ENCODE measurements around the gene PRPH. TPM values are rescaled to one million over a fixed set of nuclear protein-coding genes. Genes with fewer than 3 reads are reported as not detected.

Gene PRPH
- polyA plus RNA-seq, 2 of the 4 experiments (the other 2 are of a cell fraction) = 0.50 to 1.7 TPM

- H3K4me1 ChIP-seq = peaks cover 36% of the 10 kb centered on the region
- ChIA-PET POLR2A (interaction anchor here (0.5 to 4.7 kb wide), 22 partner anchors 9 to 476 kb away, joined by 3 to 38 read pairs (median 4); partner anchors contain the start of genes RHEBL1, TMBIM6, TROAP and TUBA1A), CTCF (interaction anchor here (1.3 to 15.0 kb wide), 5 partner anchors 26 to 288 kb away, joined by 4 to 164 read pairs (median 14); partner anchors contain the start of genes PRPH and TUBA1B)
- peak within 1 kb of the TSS; percentile 94 to 100 for H3K27ac ChIP-seq
- WGBS (ENCODE audit: missing lambda C conversion rate) = 2% methylated on average over 41 of the region's 61 CpGs
- peak within 1 kb of the TSS; percentile 94 for H3K4me2 ChIP-seq
- H3K9me3 ChIP-seq = no peaks in the 10 kb centered on the region
- DNase-seq (ENCODE audit: low read depth in 1 of 2, low spot score in 1 of 2) (peak; percentile 91 to 97), FAIRE-seq (no peak), ATAC-seq (peak; percentile 81 to 85)
- peak within 1 kb of the TSS; percentile 71 for H3K4me3 ChIP-seq
- TF ChIP-seq RFX5 (IDR thresholded peaks at IDR 0.05) (peak; percentile 32; the same call in 1 of the 2 replicates), TP53 (CRISPR knock-in tag; IDR thresholded peaks at IDR 0.05) (peak; percentile 21), PHF8 (IDR thresholded peaks at IDR 0.05; ENCODE audit: borderline replicate concordance, low read depth) (peak; percentile 100), CBX8 (IDR thresholded peaks at IDR 0.05) (0 out of 2 replicates have a peak, but pooled peaks have one; percentile 56), JUN (IDR thresholded peaks at IDR 0.05) (peak; percentile 97 to 100), BHLHE40 (IDR thresholded peaks at IDR 0.05; ENCODE audit: low read depth, low read length) (no peak), HOXB5 (CRISPR knock-in tag; IDR thresholded peaks at IDR 0.05) (no peak), MAX (IDR thresholded peaks at IDR 0.05) (peak; percentile 75), NPAS2 (CRISPR knock-in tag; IDR thresholded peaks at IDR 0.05; ENCODE audit: borderline replicate concordance) (0 out of 2 replicates have a peak, but pooled peaks have one; percentile 66), RAD21 (conservative IDR thresholded peaks at IDR 0.05 in 1 of 2, IDR thresholded peaks at IDR 0.05 in 1 of 2) (no peak), RCOR1 (IDR thresholded peaks at IDR 0.05; ENCODE audit: low read depth, low read length) (no peak), EHF (CRISPR knock-in tag; IDR thresholded peaks at IDR 0.05) (no peak), CHD2 (IDR thresholded peaks at IDR 0.05; ENCODE audit: low read length, partially characterized antibody) (no peak), TFCP2L1 (CRISPR knock-in tag; IDR thresholded peaks at IDR 0.05) (peak; percentile 77; the same call in 1 of the 2 replicates), PBX3 (IDR thresholded peaks at IDR 0.05) (peak; percentile 57), FOXS1 (CRISPR knock-in tag; IDR thresholded peaks at IDR 0.05) (0 out of 2 replicates have a peak, but pooled peaks have one; percentile 18), CTCF (IDR thresholded peaks at IDR 0.05) (no peak), ESRRA (IDR thresholded peaks at IDR 0.05; ENCODE audit: borderline replicate concordance, low read length) (no peak), POLR2AphosphoS2 (conservative IDR thresholded peaks at IDR 0.05; ENCODE audit: low read length) (no peak; the same call in 1 of the 2 replicates), REST (IDR thresholded peaks at IDR 0.05) (peak; percentile 53), ZNF302 (CRISPR knock-in tag; IDR thresholded peaks at IDR 0.05) (no peak), ZSCAN20 (CRISPR knock-in tag; IDR thresholded peaks at IDR 0.05) (no peak), ZC3H11A (IDR thresholded peaks at IDR 0.05) (no peak), HDAC2 (IDR thresholded peaks at IDR 0.05) (no peak), ZFP36 (IDR thresholded peaks at IDR 0.05; ENCODE audit: borderline replicate concordance, partially characterized antibody) (no peak), EHMT2 (IDR thresholded peaks at IDR 0.05; ENCODE audit: low read depth) (no peak), GATA3 (IDR thresholded peaks at IDR 0.05; ENCODE audit: borderline replicate concordance) (no peak), MAFK (IDR thresholded peaks at IDR 0.05; ENCODE audit: partially characterized antibody) (peak; percentile 36), BCL3 (IDR thresholded peaks at IDR 0.05) (peak; percentile 99), HES2 (IDR thresholded peaks at IDR 0.05) (no peak), HOXA7 (CRISPR knock-in tag; IDR thresholded peaks at IDR 0.05) (peak; percentile 77), POLR2A (IDR thresholded peaks at IDR 0.05; ENCODE audit: low read length) (peak; percentile 99), SREBF2 (IDR thresholded peaks at IDR 0.05) (no peak)
Observed at GRCh38 chr12:49264873-49265792, 29.8 kb upstream of the PRPH start, which contains the start of gene TUBA1C. TSS of gene TUBA1C (plus strand) at chr12:49265082. CDS start at chr12:49265182, 100 bp downstream.

All from A549 (cell line).